HG02943 (cell line): ENCODE measurements around the gene KCTD2.
"Not testable (repeated sequence)": the region's sequence is repeated elsewhere in the genome, so short reads cannot be mapped to it uniquely, and the experiment has no call there.

Experiments
- ATAC-seq: cut with Tn5 transposase; IDR thresholded peaks from one replicate; pipeline ENCODE4 v1.9.1; 2021; ENCODE audit warnings: mild to moderate bottlenecking, low read depth, moderate library complexity; ENCODE audit not compliant: unreplicated experiment

KCTD2 gene

GRCh38 chr17:75046407-75047289, at the start of gene KCTD2, which contains the start of gene ATP5PD:
Gene KCTD2, plus strand, starts transcription at chr17:75047225. Its CDS starts 26 bp downstream, at chr17:75047251.
Gene ATP5PD, minus strand, starts transcription at chr17:75046969. Its CDS starts 4,319 bp downstream, at chr17:75042650.
- ATAC-seq, result peak; percentile 93

GRCh38 chr17:74998783-74999182, 48.2 kb upstream of the KCTD2 start:
- ATAC-seq, result no peak

GRCh38 chr17:74999523-74999922, 47.5 kb upstream of the KCTD2 start:
- no peak for ATAC-seq

GRCh38 chr17:75001915-75002843, 44.8 kb upstream of the KCTD2 start:
- no peak for ATAC-seq

GRCh38 chr17:75003070-75003956, 43.7 kb upstream of the KCTD2 start:
- ATAC-seq, result no peak

GRCh38 chr17:75003957-75004355, 43.1 kb upstream of the KCTD2 start:
- no peak for ATAC-seq

- no peak for ATAC-seq
These were observed 42.7 kb upstream of the KCTD2 start for GRCh38 chr17:75004371-75004770.

GRCh38 chr17:75005291-75005690, 41.7 kb upstream of the KCTD2 start:
- no peak for ATAC-seq

- not testable (repeated sequence) for ATAC-seq
These were observed 40.9 kb upstream of the KCTD2 start for GRCh38 chr17:75006084-75006483.

- ATAC-seq, result no peak
These were observed 40.4 kb upstream of the KCTD2 start for GRCh38 chr17:75006653-75007052.

- no peak for ATAC-seq
These were observed 38.7 kb upstream of the KCTD2 start for GRCh38 chr17:75008373-75008772.

GRCh38 chr17:75009139-75009724, 37.8 kb upstream of the KCTD2 start:
- ATAC-seq, result no peak

- ATAC-seq, result no peak
These were observed 36.2 kb upstream of the KCTD2 start for GRCh38 chr17:75010683-75011400.

GRCh38 chr17:75011401-75012095, 35.5 kb upstream of the KCTD2 start:
- ATAC-seq, result no peak

- no peak for ATAC-seq
These were observed 35.0 kb upstream of the KCTD2 start for GRCh38 chr17:75012096-75012345.

GRCh38 chr17:75012346-75013091, 34.5 kb upstream of the KCTD2 start, which contains the start of gene MRPL58:
Gene MRPL58, plus strand, starts transcription at chr17:75012670. Its CDS starts 17 bp downstream, at chr17:75012687.
- ATAC-seq, result peak; percentile 74

GRCh38 chr17:75013092-75013559, 33.9 kb upstream of the KCTD2 start:
- ATAC-seq, result no peak

- no peak for ATAC-seq
These were observed 27.9 kb upstream of the KCTD2 start for GRCh38 chr17:75019146-75019545.
